Measurements from ENCODE around the gene TENM3.

TENM3 gene

DNA sequence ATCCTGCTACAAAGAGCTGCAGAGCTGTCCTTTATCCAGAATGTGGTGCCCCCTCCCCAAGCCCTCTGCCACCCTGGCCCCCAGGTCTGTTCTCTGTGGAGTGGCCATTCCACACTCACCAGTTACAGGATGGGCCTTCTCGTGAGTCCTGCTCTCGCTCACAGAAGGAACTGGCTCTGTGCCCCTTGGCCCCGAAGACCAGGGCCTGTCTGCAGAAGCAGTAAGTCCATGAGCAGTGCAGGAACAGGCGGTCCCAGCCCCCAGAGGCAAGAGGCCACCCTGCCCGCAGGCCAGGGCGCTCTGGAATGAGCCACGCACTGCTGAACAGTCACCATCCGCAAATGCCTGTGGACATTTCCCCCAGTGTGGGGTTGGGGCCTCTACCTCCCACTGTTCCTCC is 581.8 kb downstream of the TENM3 start:
- no peak for TF ChIP-seq EZH2phosphoT487 (IDR thresholded peaks at IDR 0.05; ENCODE audit: low read depth)
- TF ChIP-seq, protein P1, sequence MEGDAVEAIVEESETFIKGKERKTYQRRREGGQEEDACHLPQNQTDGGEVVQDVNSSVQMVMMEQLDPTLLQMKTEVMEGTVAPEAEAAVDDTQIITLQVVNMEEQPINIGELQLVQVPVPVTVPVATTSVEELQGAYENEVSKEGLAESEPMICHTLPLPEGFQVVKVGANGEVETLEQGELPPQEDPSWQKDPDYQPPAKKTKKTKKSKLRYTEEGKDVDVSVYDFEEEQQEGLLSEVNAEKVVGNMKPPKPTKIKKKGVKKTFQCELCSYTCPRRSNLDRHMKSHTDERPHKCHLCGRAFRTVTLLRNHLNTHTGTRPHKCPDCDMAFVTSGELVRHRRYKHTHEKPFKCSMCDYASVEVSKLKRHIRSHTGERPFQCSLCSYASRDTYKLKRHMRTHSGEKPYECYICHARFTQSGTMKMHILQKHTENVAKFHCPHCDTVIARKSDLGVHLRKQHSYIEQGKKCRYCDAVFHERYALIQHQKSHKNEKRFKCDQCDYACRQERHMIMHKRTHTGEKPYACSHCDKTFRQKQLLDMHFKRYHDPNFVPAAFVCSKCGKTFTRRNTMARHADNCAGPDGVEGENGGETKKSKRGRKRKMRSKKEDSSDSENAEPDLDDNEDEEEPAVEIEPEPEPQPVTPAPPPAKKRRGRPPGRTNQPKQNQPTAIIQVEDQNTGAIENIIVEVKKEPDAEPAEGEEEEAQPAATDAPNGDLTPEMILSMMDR (IDR thresholded peaks at IDR 0.05; ENCODE audit: low read depth, low read length): no peak
- H3K9ac ChIP-seq (ENCODE audit: low read length): no peak overlapping the region
- no peaks in the 10 kb centered on the region for H3K79me2 ChIP-seq (ENCODE audit: low read length)
- H3K4me2 ChIP-seq (ENCODE audit: low read length): no peak overlapping the region
- H4K20me1 ChIP-seq (ENCODE audit: insufficient read depth, low read length): no peaks in the 10 kb centered on the region
- no peaks in the 10 kb centered on the region for H3K36me3 ChIP-seq (replicated peaks; ENCODE audit: low read depth, low read length)
- no peaks in the 10 kb centered on the region for H3K4me1 ChIP-seq (ENCODE audit: low read length)
- no peak overlapping the region for H3K27ac ChIP-seq (ENCODE audit: low read length)
- H3K4me3 ChIP-seq (ENCODE audit: low read length): no peak overlapping the region
- H2AFZ ChIP-seq (ENCODE audit: low read depth, low read length): no peak overlapping the region
- no peaks in the 10 kb centered on the region for H3K9me3 ChIP-seq (ENCODE audit: insufficient read depth, low read length)
- H3K27me3 ChIP-seq (ENCODE audit: low read depth, low read length): no peaks in the 10 kb centered on the region

DNA sequence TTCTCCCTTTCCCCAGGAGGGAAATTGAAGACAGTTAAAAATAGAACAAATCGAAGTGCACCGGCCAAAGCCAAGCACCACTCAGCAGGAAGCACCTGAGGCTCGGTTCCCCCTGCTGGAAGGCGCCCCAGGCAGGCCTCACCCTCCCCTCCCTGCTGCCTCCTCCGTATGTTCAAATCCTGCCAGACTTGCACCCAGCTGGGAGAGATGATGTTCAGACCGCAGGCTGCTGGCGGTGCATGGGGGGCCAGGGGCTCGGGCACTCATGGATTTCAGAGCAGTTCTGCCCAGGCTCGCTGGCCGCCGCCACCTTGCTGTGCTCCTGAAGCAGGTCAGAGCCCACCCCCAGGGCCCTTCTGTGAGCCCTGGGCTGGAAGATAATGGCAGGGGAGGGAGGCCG is 582.6 kb downstream of the TENM3 start:
- Histone ChIP-seq H3K4me3 (ENCODE audit: low read length) (no peak overlapping the region), H3K36me3 (replicated peaks; ENCODE audit: low read depth, low read length) (no peaks in the 10 kb centered on the region), H3K27ac (ENCODE audit: low read length) (no peak overlapping the region), H3K27me3 (ENCODE audit: low read depth, low read length) (peaks cover 3% of the 10 kb centered on the region; the same call in 1 of the 2 replicates), H3K79me2 (ENCODE audit: low read length) (no peaks in the 10 kb centered on the region), H3K4me1 (ENCODE audit: low read length) (no peaks in the 10 kb centered on the region), H2AFZ (ENCODE audit: low read depth, low read length) (no peak overlapping the region), H4K20me1 (ENCODE audit: insufficient read depth, low read length) (no peaks in the 10 kb centered on the region), H3K9me3 (ENCODE audit: insufficient read depth, low read length) (no peaks in the 10 kb centered on the region), H3K9ac (ENCODE audit: low read length) (no peak overlapping the region), H3K4me2 (ENCODE audit: low read length) (no peak overlapping the region)
- TF ChIP-seq, protein P1 (IDR thresholded peaks at IDR 0.05; ENCODE audit: low read depth, low read length): no peak
- no peak for TF ChIP-seq EZH2phosphoT487 (IDR thresholded peaks at IDR 0.05; ENCODE audit: low read depth)

DNA sequence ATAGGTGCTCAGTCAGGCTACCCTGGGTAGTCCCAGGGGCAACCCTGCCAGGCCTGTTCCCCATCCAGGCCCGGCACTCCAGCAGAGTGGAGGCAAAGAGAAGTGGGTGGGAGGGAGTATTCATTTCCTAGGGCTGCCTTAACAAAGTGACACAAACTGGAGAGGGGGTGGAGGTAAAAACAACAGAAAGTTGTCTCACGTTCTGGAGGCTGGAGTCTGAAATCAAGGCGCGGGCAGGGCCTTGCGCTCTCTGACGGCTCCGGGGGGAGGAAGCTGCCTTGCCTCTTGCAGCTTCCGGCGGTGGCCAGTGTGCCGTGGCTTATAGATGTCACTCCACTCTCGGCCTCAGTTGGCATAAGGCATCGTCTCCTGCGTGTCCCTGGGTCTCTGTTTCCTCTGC is 583.2 kb downstream of the TENM3 start:
- no peak overlapping the region for H3K9ac ChIP-seq (ENCODE audit: low read length)
- H3K9me3 ChIP-seq (ENCODE audit: insufficient read depth, low read length): no peaks in the 10 kb centered on the region
- H3K27me3 ChIP-seq (ENCODE audit: low read depth, low read length): peaks cover 7% of the 10 kb centered on the region; the same call in 1 of the 2 replicates
- no peak for TF ChIP-seq EZH2phosphoT487 (IDR thresholded peaks at IDR 0.05; ENCODE audit: low read depth)
- TF ChIP-seq, protein P1 (IDR thresholded peaks at IDR 0.05; ENCODE audit: low read depth, low read length): no peak
- H3K36me3 ChIP-seq (replicated peaks; ENCODE audit: low read depth, low read length): no peaks in the 10 kb centered on the region
- no peaks in the 10 kb centered on the region for H4K20me1 ChIP-seq (ENCODE audit: insufficient read depth, low read length)
- H3K4me3 ChIP-seq (ENCODE audit: low read length): no peak overlapping the region
- no peak overlapping the region for H2AFZ ChIP-seq (ENCODE audit: low read depth, low read length)
- H3K4me1 ChIP-seq (ENCODE audit: low read length): peaks cover 5% of the 10 kb centered on the region
- H3K27ac ChIP-seq (ENCODE audit: low read length): no peak overlapping the region
- no peaks in the 10 kb centered on the region for H3K79me2 ChIP-seq (ENCODE audit: low read length)
- no peak overlapping the region for H3K4me2 ChIP-seq (ENCODE audit: low read length)

DNA sequence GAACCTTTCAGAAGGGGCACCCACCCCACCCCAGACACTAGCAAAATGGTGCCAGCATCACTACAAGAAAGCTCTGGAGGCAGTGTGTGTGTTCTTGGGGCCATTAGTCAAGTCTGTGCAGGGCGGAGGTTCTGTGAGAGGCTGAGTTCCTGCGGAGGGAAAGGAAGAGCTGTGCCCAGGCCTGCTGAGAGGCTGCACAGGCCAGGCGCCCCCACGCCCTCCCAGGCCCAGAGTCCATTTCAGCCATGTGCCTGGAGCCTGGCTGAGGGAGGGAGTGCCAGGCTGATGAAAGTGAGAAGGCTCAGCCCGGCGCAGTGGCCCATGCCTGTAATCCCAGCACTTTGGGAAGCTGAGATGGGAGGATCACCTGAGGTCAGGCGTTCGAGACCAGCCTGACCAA is 584.0 kb downstream of the TENM3 start:
- H3K79me2 ChIP-seq (ENCODE audit: low read length): no peaks in the 10 kb centered on the region

More for the DNA sequence above, 584.0 kb downstream of the TENM3 start:
- no peaks in the 10 kb centered on the region for H3K36me3 ChIP-seq (replicated peaks; ENCODE audit: low read depth, low read length)
- H4K20me1 ChIP-seq (ENCODE audit: insufficient read depth, low read length): no peaks in the 10 kb centered on the region
- no peak overlapping the region for H3K4me2 ChIP-seq (ENCODE audit: low read length)
- H3K9me3 ChIP-seq (ENCODE audit: insufficient read depth, low read length): no peaks in the 10 kb centered on the region
- H3K4me3 ChIP-seq (ENCODE audit: low read length): no peak overlapping the region
- TF ChIP-seq EZH2phosphoT487 (IDR thresholded peaks at IDR 0.05; ENCODE audit: low read depth): no peak
- TF ChIP-seq, protein P1 (IDR thresholded peaks at IDR 0.05; ENCODE audit: low read depth, low read length): no peak
- no peak overlapping the region for H2AFZ ChIP-seq (ENCODE audit: low read depth, low read length)
- H3K27ac ChIP-seq (ENCODE audit: low read length): no peak overlapping the region
- H3K4me1 ChIP-seq (ENCODE audit: low read length): peaks cover 8% of the 10 kb centered on the region
- no peak overlapping the region for H3K9ac ChIP-seq (ENCODE audit: low read length)
- peaks cover 7% of the 10 kb centered on the region; the same call in 1 of the 2 replicates for H3K27me3 ChIP-seq (ENCODE audit: low read depth, low read length)
